GM12892 (cell line): Measurements from ENCODE around the gene GPR3.

ENCODE experiments used
- DNase-seq: peaks from one replicate; pipeline ENCODE4 v3.0.0; 2011; ENCODE audit not compliant: insufficient read length
- FAIRE-seq: peaks from 2 replicates; lab custom pipeline; 2011; peaks lifted over from hg19 to GRCh38; lab: Jason Lieb, UNC
- POLR2A ChIP-seq: IDR thresholded peaks from 2 replicates; pipeline ENCODE4 v1.6.1; 2011; ENCODE audit warnings: low read depth, low read length, control low read depth
- POLR2AphosphoS5 ChIP-seq: IDR thresholded peaks from 2 replicates; pipeline ENCODE4 v1.6.1; 2011; ENCODE audit warnings: low read depth, low read length, control low read depth
- TAF1 ChIP-seq: IDR thresholded peaks from 2 replicates; pipeline ENCODE4 v1.6.1; 2011; ENCODE audit warnings: low read depth, mild to moderate bottlenecking, control low read depth, low read length, borderline replicate concordance

Gene GPR3

GRCh38 chr1:27444632-27445031, 52.2 kb downstream of the GPR3 start:
- FAIRE-seq (no peak), DNase-seq (no peak)
- TF ChIP-seq TAF1 (no peak), POLR2A (no peak), POLR2AphosphoS5 (no peak)
